ENCODE measurements around the gene JUN.

DNA sequence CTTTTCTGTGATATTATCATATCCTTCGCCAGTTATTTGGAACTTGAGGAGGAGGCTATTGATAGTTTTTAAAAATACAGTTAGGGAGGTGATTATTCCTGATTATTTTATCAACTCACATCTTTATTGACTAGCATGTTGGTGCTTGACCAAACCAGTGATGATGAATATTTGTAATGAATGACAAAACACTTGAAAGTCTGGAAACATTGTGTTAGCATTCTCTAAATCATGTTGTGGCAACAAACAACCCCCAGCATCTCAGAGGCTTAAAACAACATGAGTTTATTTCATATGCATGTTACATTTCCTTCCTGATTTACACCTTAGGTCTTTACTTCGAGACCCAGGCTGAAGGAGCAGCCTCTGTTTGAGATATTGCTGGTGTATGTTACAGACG, 10.7 kb upstream of the JUN start:
- TF ChIP-seq, protein P1, sequence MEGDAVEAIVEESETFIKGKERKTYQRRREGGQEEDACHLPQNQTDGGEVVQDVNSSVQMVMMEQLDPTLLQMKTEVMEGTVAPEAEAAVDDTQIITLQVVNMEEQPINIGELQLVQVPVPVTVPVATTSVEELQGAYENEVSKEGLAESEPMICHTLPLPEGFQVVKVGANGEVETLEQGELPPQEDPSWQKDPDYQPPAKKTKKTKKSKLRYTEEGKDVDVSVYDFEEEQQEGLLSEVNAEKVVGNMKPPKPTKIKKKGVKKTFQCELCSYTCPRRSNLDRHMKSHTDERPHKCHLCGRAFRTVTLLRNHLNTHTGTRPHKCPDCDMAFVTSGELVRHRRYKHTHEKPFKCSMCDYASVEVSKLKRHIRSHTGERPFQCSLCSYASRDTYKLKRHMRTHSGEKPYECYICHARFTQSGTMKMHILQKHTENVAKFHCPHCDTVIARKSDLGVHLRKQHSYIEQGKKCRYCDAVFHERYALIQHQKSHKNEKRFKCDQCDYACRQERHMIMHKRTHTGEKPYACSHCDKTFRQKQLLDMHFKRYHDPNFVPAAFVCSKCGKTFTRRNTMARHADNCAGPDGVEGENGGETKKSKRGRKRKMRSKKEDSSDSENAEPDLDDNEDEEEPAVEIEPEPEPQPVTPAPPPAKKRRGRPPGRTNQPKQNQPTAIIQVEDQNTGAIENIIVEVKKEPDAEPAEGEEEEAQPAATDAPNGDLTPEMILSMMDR (IDR thresholded peaks at IDR 0.05), result no peak
- no peak for TF ChIP-seq POLR2A (IDR thresholded peaks at IDR 0.05)
